Measurements from ENCODE around the gene DIPK1C. TPM values are rescaled to one million over a fixed set of nuclear protein-coding genes. Genes with fewer than 3 reads are reported as not detected.

The DIPK1C gene
- total RNA-seq, 2 experiments from 2014 or later = not detected

DNA sequence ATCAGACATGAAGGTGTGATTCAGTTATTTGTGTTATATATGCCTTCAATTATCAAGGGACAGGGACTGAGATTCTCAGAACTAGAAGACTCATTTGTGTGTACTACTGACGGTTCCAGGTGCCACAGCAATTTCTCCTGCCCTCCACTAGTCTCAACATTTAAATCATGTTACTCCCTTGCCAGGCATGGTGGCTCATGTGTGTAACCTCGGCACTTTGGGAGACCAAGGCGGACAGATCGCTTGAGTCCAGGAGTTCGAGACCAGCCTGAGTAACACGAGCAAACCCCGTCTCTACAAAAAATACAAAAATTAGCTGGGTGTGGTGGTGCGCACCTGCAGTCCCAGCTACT is 40.2 kb upstream of the DIPK1C start:
- H3K4me3 Mint-ChIP-seq = peak overlapping the region; percentile 85
- ChIA-PET CTCF (interaction anchor here (1.5 to 11.5 kb wide), 4 partner anchors 55 to 146 kb away, joined by 4 to 198 read pairs (median 6); partner anchors contain the start of gene ZNF407), POLR2A (interaction anchor here (1.2 to 1.8 kb wide), 4 partner anchors 9 to 123 kb away, joined by 3 to 9 read pairs (median 4); no protein-coding TSS in a partner anchor)
- no peaks in the 10 kb centered on the region for H3K27me3 Mint-ChIP-seq
- TF ChIP-seq, protein P1, sequence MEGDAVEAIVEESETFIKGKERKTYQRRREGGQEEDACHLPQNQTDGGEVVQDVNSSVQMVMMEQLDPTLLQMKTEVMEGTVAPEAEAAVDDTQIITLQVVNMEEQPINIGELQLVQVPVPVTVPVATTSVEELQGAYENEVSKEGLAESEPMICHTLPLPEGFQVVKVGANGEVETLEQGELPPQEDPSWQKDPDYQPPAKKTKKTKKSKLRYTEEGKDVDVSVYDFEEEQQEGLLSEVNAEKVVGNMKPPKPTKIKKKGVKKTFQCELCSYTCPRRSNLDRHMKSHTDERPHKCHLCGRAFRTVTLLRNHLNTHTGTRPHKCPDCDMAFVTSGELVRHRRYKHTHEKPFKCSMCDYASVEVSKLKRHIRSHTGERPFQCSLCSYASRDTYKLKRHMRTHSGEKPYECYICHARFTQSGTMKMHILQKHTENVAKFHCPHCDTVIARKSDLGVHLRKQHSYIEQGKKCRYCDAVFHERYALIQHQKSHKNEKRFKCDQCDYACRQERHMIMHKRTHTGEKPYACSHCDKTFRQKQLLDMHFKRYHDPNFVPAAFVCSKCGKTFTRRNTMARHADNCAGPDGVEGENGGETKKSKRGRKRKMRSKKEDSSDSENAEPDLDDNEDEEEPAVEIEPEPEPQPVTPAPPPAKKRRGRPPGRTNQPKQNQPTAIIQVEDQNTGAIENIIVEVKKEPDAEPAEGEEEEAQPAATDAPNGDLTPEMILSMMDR (IDR thresholded peaks at IDR 0.05) = no peak
- H3K27ac Mint-ChIP-seq = peak overlapping the region; percentile 99
- H3K36me3 Mint-ChIP-seq (ENCODE audit: low read depth) = peaks cover 36% of the 10 kb centered on the region
- DNase-seq (peak; percentile 23), ATAC-seq (no peak)
- H3K9me3 Mint-ChIP-seq = no peaks in the 10 kb centered on the region
- intact Hi-C loops (cut with micrococcal nuclease) = loop anchor here (5.0 to 10.0 kb wide), 5 partner anchors 55 to 710 kb away; partner anchors contain the start of genes FBXO15, PTGR3, TIMM21 and ZNF407
- H3K4me1 Mint-ChIP-seq (ENCODE audit: low read depth) = peaks cover 50% of the 10 kb centered on the region

DNA sequence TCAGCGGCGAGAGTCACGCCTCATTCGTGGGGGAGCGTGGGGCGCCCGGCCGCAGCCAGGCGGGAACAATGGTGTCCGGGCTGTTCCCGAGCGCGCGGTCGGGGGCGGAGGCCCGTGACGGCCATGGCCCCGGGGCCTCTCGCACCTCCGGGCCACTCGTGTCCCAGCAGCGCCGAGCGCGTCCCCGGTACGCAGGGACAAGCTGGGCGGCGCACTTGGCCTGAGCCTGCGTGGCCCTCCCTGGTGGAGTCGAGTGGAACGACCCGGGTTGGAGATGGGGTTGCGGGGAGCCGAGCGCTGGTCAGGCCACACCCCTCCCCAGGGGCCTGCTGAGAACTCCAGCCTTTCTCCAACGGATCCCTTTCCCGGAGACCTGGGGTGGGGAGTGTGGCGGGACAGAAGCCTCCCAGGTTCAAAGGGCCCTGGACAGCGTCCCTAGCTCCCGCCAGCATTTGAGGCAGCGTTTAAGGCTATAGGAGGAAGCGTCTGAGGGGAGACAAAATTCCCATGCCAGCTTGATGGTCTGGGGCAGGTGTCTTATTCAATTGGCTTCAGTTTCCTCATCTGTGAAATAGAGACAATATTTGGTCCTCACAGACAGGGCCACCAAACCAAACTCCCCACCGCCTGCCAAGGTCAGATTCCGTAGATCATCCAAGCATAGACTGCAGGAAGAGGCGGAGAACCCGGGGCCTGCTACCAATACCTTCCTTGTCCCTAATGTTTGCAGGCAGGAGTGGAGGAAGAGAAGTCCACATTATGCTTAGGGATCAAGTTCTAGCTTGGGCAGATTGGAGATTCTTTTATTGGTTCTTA is 39.6 kb upstream of the DIPK1C start:
- ATAC-seq = peak; percentile 17
- Mint-ChIP-seq H3K9me3 (no peaks in the 10 kb centered on the region), H3K36me3 (ENCODE audit: low read depth) (peaks cover 31% of the 10 kb centered on the region), H3K4me1 (ENCODE audit: low read depth) (peaks cover 47% of the 10 kb centered on the region), H3K4me3 (peak overlapping the region; percentile 85), H3K27ac (peak overlapping the region; percentile 99), H3K27me3 (no peaks in the 10 kb centered on the region)
- POLR2A ChIA-PET = interaction anchor here (0.6 to 1.8 kb wide), 6 partner anchors 9 to 200 kb away, joined by 3 to 9 read pairs (median 4); no protein-coding TSS in a partner anchor
- TF ChIP-seq, protein P1 (IDR thresholded peaks at IDR 0.05) = no peak
- CTCF ChIA-PET = interaction anchor here (1.7 to 11.5 kb wide), 4 partner anchors 55 to 155 kb away, joined by 4 to 198 read pairs (median 7); no protein-coding TSS in a partner anchor
- peak; percentile 52 for DNase-seq
- intact Hi-C loops (cut with micrococcal nuclease) = loop anchor here (5.0 to 10.0 kb wide), 5 partner anchors 56 to 711 kb away; partner anchors contain the start of genes FBXO15, PTGR3, TIMM21 and ZNF407

- intact Hi-C loops (cut with micrococcal nuclease) = loop anchor here (5.0 to 10.0 kb wide), 5 partner anchors 56 to 711 kb away; partner anchors contain the start of genes FBXO15, PTGR3, TIMM21 and ZNF407
- H3K27ac Mint-ChIP-seq = peak within 1 kb of the TSS; percentile 99
- peaks cover 41% of the 10 kb centered on the region for H3K4me1 Mint-ChIP-seq (ENCODE audit: low read depth)
- H3K9me3 Mint-ChIP-seq = no peaks in the 10 kb centered on the region
- no peaks in the 10 kb centered on the region for H3K27me3 Mint-ChIP-seq
- peak within 1 kb of the TSS; percentile 85 for H3K4me3 Mint-ChIP-seq
- ChIA-PET POLR2A (interaction anchor here (0.8 to 1.8 kb wide), 3 partner anchors 10 to 199 kb away, joined by 3 to 9 read pairs (median 5); no protein-coding TSS in a partner anchor), CTCF (interaction anchor here (0.8 to 11.5 kb wide), 4 partner anchors 56 to 154 kb away, joined by 3 to 198 read pairs (median 6); no protein-coding TSS in a partner anchor)
- TF ChIP-seq, protein P1 (IDR thresholded peaks at IDR 0.05) = no peak
- peaks cover 24% of the 10 kb centered on the region for H3K36me3 Mint-ChIP-seq (ENCODE audit: low read depth)
- DNase-seq (peak; percentile 100), ATAC-seq (peak; percentile 80)
Measured at GRCh38 chr18:74495581-74496507, 38.7 kb upstream of the DIPK1C start, which contains the start of gene CNDP2. CNDP2 (plus strand) TSS chr18:74496363; CDS start chr18:74499974, 3,611 bp downstream.

GRCh38 chr18:74494514-74494913 is 37.4 kb upstream of the DIPK1C start:
- H3K4me3 Mint-ChIP-seq = peak overlapping the region; percentile 14
- ChIA-PET CTCF (interaction anchor here (0.6 to 11.5 kb wide), 8 partner anchors 10 to 295 kb away, joined by 3 to 198 read pairs (median 12); no protein-coding TSS in a partner anchor), POLR2A (no interaction called here)
- peaks cover 30% of the 10 kb centered on the region for H3K4me1 Mint-ChIP-seq (ENCODE audit: low read depth)
- H3K27me3 Mint-ChIP-seq = no peaks in the 10 kb centered on the region
- H3K27ac Mint-ChIP-seq = no peak overlapping the region
- TF ChIP-seq, protein P1 (IDR thresholded peaks at IDR 0.05) = no peak
- H3K9me3 Mint-ChIP-seq = no peaks in the 10 kb centered on the region
- DNase-seq = no peak
- no peak for ATAC-seq
- intact Hi-C loops (cut with micrococcal nuclease) = loop anchor here (5.0 to 10.0 kb wide), 2 partner anchors 100 to 297 kb away; partner anchors contain the start of gene ZNF407
- H3K36me3 Mint-ChIP-seq (ENCODE audit: low read depth) = peaks cover 14% of the 10 kb centered on the region

Data from activated CD8-positive, alpha-beta T cell treated with anti-CD3 and anti-CD28 coated beads for 36 hours (primary cell).